K562 (cell line): ENCODE data around the gene CORO1A.

Experiments used
- CUX1 ChIP-seq: fragments of 200-800 bp; sonication (Bioruptor generic); IDR thresholded peaks from 2 replicates; pipeline ENCODE4 v1.6.1; 2016; ENCODE audit warnings: missing genetic modification characterization, missing compliant biosample characterization
- IRF1 ChIP-seq: sonication (generic); formaldehyde crosslinking; IDR thresholded peaks from 2 replicates; pipeline ENCODE4 v1.8.0; 2022; ENCODE audit warnings: missing genetic modification reagents, mild to moderate bottlenecking, borderline replicate concordance
- MAFK ChIP-seq: IDR thresholded peaks from 2 replicates; pipeline ENCODE4 v1.6.1; 2011; ENCODE audit warnings: low read length, improper control_type of control experiment
- NCOA2 ChIP-seq, 2 experiments: fragments of 450-650 bp; IDR thresholded peaks; 2 replicates each; pipeline ENCODE4 v1.6.1; 2018; ENCODE audit warnings: mild to moderate bottlenecking in 2 of 2, moderate library complexity in 1 of 2; ENCODE audit not compliant: partially characterized antibody in 2 of 2
- SAFB2 ChIP-seq: fragments of 200-400 bp; formaldehyde crosslinking; IDR thresholded peaks from 2 replicates; pipeline ENCODE4 v1.6.1; 2018; ENCODE audit warnings: borderline replicate concordance, low read length, low read depth, moderate library complexity; ENCODE audit not compliant: severe bottlenecking
- SMARCA4 ChIP-seq: fragments of 450-650 bp; IDR thresholded peaks from 2 replicates; pipeline ENCODE4 v1.6.1; 2016

GRCh38 chr16:30139583-30140481 is 43.6 kb upstream of the CORO1A start:
- TF ChIP-seq MAFK (no peak), SAFB2 (no peak), NCOA2 (IDR thresholded peaks at IDR 0.05; ENCODE audit: partially characterized antibody in 2 of 2) (no peak), IRF1 (no peak), CUX1 (no peak), SMARCA4 (no peak)
